HCT116 (cell line): ENCODE measurements around the gene PVALEF.

ENCODE experiments used
- POLR2A ChIP-seq: IDR thresholded peaks from 2 replicates; pipeline ENCODE4 v1.7.0; 2011; ENCODE audit warnings: borderline replicate concordance; ENCODE audit not compliant: insufficient read depth, insufficient read length; ENCODE audit errors: extremely low read depth
- TF ChIP-seq, protein P1 (sequence below), 3 experiments: fragments of 200-600 bp in 1 of 3; sonication (generic) in 1 of 3; IDR thresholded peaks in 2 of 3; conservative IDR thresholded peaks in 1 of 3; 2 replicates each; pipeline ENCODE4 v1.5.1; 2012 to 2017; ENCODE audit warnings: low read depth in 2 of 3, low read length in 2 of 3, antibody characterized with exemption in 1 of 3, borderline replicate concordance in 1 of 3, control low read depth in 1 of 3, mild to moderate bottlenecking in 1 of 3, mixed read lengths in 1 of 3, mixed run types in 1 of 3, moderate library complexity in 1 of 3; ENCODE audit not compliant: insufficient read depth in 1 of 3

DNA sequence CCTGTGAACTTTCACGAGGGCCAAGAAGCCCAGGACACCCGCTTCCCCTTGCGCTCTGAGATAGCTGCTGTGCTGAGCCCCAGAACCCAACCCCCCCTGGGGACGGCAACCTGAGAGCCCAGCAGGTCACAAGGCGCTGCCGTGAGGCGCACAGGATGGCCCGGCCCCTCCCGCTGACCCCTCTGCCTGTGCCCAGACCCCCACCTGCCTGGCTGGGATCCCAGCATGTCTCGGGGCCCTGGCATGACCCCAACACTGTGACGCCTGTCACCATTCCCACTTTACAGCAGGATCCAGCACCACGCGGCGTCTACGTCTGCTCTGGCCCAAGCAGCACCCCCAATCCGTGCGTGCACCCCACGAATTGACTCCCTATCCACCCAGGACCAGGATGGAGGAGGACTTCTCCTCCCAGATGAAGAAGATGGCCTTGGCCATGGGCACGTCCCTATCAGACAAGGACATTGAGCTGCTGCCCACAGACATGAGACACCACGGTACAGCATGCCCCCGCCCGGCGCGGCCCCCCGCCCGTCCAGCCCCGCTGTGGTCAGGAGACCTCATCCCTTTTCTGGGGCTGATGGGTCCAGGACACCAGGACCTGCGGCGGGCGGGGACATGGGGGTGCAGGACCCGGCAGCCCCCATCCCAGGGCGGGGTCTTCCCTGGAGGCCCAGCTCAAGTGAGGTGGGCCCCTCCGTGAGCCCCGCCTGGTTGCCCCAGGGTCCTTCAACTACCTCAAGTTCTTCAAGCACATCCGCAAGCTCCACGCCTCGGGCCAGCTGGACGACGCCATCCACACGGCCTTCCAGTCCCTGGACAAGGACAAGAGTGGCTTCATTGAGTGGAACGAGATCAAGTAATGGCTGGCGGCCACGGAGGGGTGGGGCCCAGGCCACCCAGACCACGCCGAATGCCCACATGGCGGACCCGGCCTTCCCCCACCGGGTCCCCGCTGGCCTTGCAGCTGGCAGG lies 15.8 kb downstream of the PVALEF start:
- TF ChIP-seq, protein P1, sequence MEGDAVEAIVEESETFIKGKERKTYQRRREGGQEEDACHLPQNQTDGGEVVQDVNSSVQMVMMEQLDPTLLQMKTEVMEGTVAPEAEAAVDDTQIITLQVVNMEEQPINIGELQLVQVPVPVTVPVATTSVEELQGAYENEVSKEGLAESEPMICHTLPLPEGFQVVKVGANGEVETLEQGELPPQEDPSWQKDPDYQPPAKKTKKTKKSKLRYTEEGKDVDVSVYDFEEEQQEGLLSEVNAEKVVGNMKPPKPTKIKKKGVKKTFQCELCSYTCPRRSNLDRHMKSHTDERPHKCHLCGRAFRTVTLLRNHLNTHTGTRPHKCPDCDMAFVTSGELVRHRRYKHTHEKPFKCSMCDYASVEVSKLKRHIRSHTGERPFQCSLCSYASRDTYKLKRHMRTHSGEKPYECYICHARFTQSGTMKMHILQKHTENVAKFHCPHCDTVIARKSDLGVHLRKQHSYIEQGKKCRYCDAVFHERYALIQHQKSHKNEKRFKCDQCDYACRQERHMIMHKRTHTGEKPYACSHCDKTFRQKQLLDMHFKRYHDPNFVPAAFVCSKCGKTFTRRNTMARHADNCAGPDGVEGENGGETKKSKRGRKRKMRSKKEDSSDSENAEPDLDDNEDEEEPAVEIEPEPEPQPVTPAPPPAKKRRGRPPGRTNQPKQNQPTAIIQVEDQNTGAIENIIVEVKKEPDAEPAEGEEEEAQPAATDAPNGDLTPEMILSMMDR (IDR thresholded peaks at IDR 0.05 in 2 of 3, conservative IDR thresholded peaks at IDR 0.05 in 1 of 3; ENCODE audit: borderline replicate concordance in 1 of 3, insufficient read depth in 1 of 3, low read depth in 2 of 3, low read length in 2 of 3), result no peak
- no peak for TF ChIP-seq POLR2A
